Measurements from ENCODE around the gene CUL5. TPM values are rescaled to one million over a fixed set of nuclear protein-coding genes. Genes with fewer than 3 reads are reported as not detected.

Gene CUL5
- total RNA-seq, 1 donor from 2014 or later, result 51.7 TPM

DNA sequence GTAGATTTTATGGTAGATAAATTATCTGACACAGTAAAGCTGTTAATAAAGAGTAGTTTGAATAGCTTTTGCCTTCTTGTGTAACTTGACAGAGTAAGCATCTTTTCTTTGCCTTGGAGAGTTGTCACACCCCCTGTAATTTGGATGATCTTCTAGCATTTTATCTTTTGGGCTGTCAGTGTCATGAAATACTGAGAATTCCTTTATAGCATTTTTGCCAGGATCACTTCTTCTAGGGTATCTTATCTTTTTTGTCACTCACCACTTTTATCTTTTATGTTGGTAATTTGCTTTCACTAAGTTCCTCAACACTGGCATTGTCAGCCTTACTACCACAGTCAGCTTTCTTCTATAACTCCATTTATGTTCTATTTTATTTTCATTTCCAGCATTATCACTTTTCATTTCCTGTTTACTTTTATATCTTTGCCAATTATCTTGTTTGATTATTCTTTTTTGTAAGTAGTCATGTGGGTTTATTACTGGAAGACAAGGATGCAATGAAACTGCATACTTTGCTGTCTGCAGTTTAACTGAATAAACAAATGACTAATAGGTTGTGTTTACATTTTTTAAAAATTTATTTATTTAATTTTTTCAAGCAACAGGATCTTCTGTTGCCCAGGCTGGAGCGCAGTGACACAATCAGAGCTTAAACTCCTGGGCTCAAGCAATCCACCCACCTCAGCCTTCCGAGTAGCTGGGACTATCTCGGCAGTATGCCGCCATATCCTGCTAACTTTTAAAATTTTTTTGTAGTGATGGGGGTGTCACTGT is 84.6 kb downstream of the CUL5 start:
- peaks cover 25% of the 10 kb centered on the region for H3K36me3 Mint-ChIP-seq
- TF ChIP-seq CTCF (IDR thresholded peaks at IDR 0.05; ENCODE audit: unreplicated experiment), result no peak
- H3K4me1 Mint-ChIP-seq, result no peaks in the 10 kb centered on the region
- no peak overlapping the region for H3K4me3 Mint-ChIP-seq
- no peaks in the 10 kb centered on the region for H3K9me3 Mint-ChIP-seq
- H3K27ac Mint-ChIP-seq, result no peak overlapping the region
- H3K27me3 Mint-ChIP-seq (ENCODE audit: low read depth), result no peaks in the 10 kb centered on the region
- DNase-seq (ENCODE audit: low spot score in 2 of 2, unreplicated experiment in 2 of 2), result no peak

DNA sequence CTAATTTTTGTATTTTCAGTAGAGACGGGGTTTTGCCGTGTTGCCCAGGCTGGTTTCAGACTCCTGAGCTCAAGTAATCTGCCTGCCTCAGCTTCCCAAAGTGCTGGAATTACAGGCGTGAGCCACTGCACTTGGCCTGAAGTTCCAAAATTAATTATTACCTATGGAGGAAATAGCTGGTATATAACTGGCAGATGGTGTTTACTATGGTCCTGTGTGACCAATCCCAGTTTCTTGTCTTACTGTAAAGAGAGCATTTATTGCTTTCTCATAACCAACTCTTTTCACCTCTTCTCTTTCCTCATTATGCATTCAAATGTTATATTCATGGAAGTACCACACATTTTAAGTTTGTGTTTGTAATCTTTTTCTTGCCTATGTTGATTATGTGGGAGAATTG is 88.5 kb downstream of the CUL5 start:
- no peak for TF ChIP-seq CTCF (IDR thresholded peaks at IDR 0.05; ENCODE audit: unreplicated experiment)
- Mint-ChIP-seq H3K27me3 (ENCODE audit: low read depth) (no peaks in the 10 kb centered on the region), H3K4me3 (no peak overlapping the region), H3K36me3 (peaks cover 33% of the 10 kb centered on the region), H3K27ac (no peak overlapping the region), H3K4me1 (no peaks in the 10 kb centered on the region), H3K9me3 (no peaks in the 10 kb centered on the region)
- DNase-seq (ENCODE audit: low spot score in 2 of 2, unreplicated experiment in 2 of 2), result no peak

DNA sequence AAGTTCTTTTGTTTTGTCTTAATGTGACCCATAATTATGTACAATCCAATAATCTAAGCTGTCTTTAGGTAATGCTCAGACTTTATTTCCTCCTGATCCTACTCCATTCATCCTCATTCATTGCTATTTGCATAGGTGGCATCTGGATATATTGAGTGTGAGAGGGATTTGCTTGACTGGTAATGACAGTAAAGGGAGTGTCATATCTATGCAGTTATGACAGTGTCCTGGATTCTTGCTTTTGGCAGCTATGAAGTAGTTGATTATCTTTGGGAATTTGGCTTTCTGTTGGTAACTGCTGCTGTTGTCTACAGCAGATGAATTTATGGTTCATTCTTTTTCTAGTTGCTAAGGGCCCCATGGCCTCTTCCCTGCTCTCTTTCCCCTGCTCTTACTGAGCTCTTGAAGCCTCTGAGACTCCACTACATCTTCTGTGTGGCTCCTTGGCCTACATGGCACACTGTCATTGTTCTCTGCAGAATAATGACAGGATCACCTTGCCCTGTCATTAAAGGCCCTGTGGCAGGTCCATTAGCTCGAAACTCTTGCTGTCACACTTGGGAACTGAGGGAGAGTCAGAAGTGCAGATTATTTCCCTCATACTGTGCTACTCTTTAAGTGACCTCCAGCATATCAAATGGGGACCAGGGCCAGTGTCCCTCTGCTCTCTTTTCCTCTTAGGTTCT is 92.5 kb downstream of the CUL5 start:
- DNase-seq (ENCODE audit: low spot score in 2 of 2, unreplicated experiment in 2 of 2), result no peak
- TF ChIP-seq CTCF (IDR thresholded peaks at IDR 0.05; ENCODE audit: unreplicated experiment), result no peak
- Mint-ChIP-seq H3K9me3 (no peaks in the 10 kb centered on the region), H3K4me3 (no peak overlapping the region), H3K27me3 (ENCODE audit: low read depth) (no peaks in the 10 kb centered on the region), H3K36me3 (peaks cover 30% of the 10 kb centered on the region), H3K4me1 (no peaks in the 10 kb centered on the region), H3K27ac (no peak overlapping the region)

- no peak for DNase-seq (ENCODE audit: low spot score in 2 of 2, unreplicated experiment in 2 of 2)
- no peak overlapping the region for H3K4me3 Mint-ChIP-seq
- H3K9me3 Mint-ChIP-seq, result no peaks in the 10 kb centered on the region
- no peaks in the 10 kb centered on the region for H3K27me3 Mint-ChIP-seq (ENCODE audit: low read depth)
- TF ChIP-seq CTCF (IDR thresholded peaks at IDR 0.05; ENCODE audit: unreplicated experiment), result no peak
- no peaks in the 10 kb centered on the region for H3K4me1 Mint-ChIP-seq
- peaks cover 9% of the 10 kb centered on the region for H3K36me3 Mint-ChIP-seq
- H3K27ac Mint-ChIP-seq, result peak overlapping the region; percentile 13
Measured at GRCh38 chr11:108111126-108111525, 102.4 kb downstream of the CUL5 start.

DNA sequence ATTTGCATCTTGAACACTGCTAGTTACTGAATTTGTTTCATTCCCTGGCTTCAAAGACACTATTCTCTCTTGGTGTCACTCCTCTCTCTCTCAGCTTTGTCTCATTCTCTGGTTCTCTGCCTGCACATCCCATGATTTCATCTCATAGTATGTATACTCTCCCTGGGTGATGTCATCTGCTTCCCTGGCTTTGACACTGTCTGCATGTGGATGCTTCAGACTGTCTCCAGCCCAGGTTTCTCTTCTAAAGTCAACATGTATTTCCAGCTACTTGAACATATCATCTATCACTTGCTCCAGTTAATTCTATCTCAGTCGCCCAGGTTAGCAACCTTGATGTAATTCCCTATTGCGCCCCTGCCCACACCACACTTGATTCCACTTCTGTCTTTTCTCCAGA is 103.4 kb downstream of the CUL5 start:
- Mint-ChIP-seq H3K27me3 (ENCODE audit: low read depth) (no peaks in the 10 kb centered on the region), H3K36me3 (peaks cover 9% of the 10 kb centered on the region), H3K27ac (no peak overlapping the region), H3K4me3 (no peak overlapping the region), H3K4me1 (no peaks in the 10 kb centered on the region), H3K9me3 (no peaks in the 10 kb centered on the region)
- TF ChIP-seq CTCF (IDR thresholded peaks at IDR 0.05; ENCODE audit: unreplicated experiment), result no peak
- no peak for DNase-seq (ENCODE audit: low spot score in 2 of 2, unreplicated experiment in 2 of 2)
